ENCODE results near the gene DDX5. TPM values are rescaled to one million over a fixed set of nuclear protein-coding genes. Genes with fewer than 3 reads are reported as not detected.
A peak's percentile ranks its signal among the peaks of the same experiment; 100 is the strongest.

The DDX5 gene
- polyA plus RNA-seq, 2 of the 4 experiments (the other 2 are of a cell fraction): 841 to 1,011 TPM

DNA sequence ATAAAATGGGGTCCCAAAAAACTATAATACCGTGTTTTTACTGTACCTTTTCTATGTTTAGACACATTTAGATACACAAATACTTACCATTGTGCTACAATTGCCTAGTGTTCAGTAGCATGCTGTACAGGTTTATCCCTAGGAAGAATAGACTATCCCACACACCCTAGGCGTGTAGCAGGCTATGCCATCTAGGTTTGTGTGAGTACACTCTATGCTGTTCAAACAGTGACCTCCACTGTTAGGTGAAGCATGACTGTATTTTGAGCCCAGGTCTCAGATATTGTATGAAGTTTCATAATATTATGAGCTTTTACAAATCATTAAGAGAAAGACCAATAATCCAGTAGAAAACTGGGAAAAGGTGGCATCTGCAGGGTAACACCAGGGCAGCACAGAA, 33.5 kb downstream of the DDX5 start:
- no peak overlapping the region for H3K27ac ChIP-seq
- H3K9me3 ChIP-seq: no peaks in the 10 kb centered on the region
- FAIRE-seq: no peak
- ATAC-seq: peak in 1 of 2 experiments; percentile 62; a peak in 3 of 6 replicates
- no peak overlapping the region for H3K4me2 ChIP-seq
- 90% methylated on average over 2 of the region's 2 CpGs for WGBS (ENCODE audit: missing lambda C conversion rate)
- POLR2A ChIA-PET: no interaction called here
- CTCF ChIA-PET: interaction anchor here (0.5 kb wide), 1 partner anchor 173 kb away, joined by 3 read pairs; no protein-coding TSS in a partner anchor
- DNase-seq (ENCODE audit: low read depth in 1 of 2, low spot score in 1 of 2): no peak
- H3K4me1 ChIP-seq: no peaks in the 10 kb centered on the region
- TF ChIP-seq, protein P1, sequence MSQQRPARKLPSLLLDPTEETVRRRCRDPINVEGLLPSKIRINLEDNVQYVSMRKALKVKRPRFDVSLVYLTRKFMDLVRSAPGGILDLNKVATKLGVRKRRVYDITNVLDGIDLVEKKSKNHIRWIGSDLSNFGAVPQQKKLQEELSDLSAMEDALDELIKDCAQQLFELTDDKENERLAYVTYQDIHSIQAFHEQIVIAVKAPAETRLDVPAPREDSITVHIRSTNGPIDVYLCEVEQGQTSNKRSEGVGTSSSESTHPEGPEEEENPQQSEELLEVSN (IDR thresholded peaks at IDR 0.05; ENCODE audit: borderline replicate concordance, low read depth): no peak
- TF ChIP-seq SMC3 (IDR thresholded peaks at IDR 0.05): no peak
- TF ChIP-seq GATA3 (IDR thresholded peaks at IDR 0.05; ENCODE audit: borderline replicate concordance): no peak
- no peak for TF ChIP-seq MYC (IDR thresholded peaks at IDR 0.05; ENCODE audit: borderline replicate concordance, low read length)
- no peak for TF ChIP-seq MAZ (IDR thresholded peaks at IDR 0.05; ENCODE audit: borderline replicate concordance, low read depth, low read length)
- no peak for TF ChIP-seq NPAS2 (CRISPR knock-in tag; IDR thresholded peaks at IDR 0.05; ENCODE audit: borderline replicate concordance)
- TF ChIP-seq, protein P2, sequence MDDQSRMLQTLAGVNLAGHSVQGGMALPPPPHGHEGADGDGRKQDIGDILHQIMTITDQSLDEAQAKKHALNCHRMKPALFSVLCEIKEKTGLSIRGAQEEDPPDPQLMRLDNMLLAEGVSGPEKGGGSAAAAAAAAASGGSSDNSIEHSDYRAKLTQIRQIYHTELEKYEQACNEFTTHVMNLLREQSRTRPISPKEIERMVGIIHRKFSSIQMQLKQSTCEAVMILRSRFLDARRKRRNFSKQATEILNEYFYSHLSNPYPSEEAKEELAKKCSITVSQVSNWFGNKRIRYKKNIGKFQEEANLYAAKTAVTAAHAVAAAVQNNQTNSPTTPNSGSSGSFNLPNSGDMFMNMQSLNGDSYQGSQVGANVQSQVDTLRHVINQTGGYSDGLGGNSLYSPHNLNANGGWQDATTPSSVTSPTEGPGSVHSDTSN (IDR thresholded peaks at IDR 0.05): no peak
- no peak for TF ChIP-seq KDM5A (IDR thresholded peaks at IDR 0.05)
- no peak overlapping the region for H3K4me3 ChIP-seq

DNA sequence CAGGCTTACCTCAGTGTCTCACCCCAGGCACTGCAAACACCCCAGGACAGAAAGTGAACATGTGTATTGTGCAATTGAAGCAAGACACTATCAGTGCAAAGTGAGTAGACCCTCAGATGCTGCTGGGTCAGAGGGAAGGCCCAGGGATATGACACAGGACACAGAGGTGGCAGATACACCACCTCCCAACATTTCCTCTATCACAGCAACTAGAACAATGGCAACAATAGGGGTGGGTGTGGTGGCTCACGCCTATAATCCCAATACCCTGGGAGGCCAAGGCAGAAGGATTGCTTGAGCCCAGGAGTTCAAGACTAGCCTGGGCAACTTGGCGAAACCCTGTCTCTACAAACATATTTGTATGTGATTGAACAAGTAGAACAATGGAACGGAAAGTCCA, 34.6 kb downstream of the DDX5 start:
- FAIRE-seq (no peak), DNase-seq (ENCODE audit: low read depth in 1 of 2, low spot score in 1 of 2) (no peak), ATAC-seq (no peak)
- Histone ChIP-seq H3K4me1 (no peaks in the 10 kb centered on the region), H3K27ac (no peak overlapping the region), H3K9me3 (no peaks in the 10 kb centered on the region), H3K4me2 (no peak overlapping the region), H3K4me3 (no peak overlapping the region)
- CTCF ChIA-PET: no interaction called here
- POLR2A ChIA-PET: no interaction called here
- TF ChIP-seq SREBF2 (IDR thresholded peaks at IDR 0.05): no peak
- no peak for TF ChIP-seq HEYL (CRISPR knock-in tag; IDR thresholded peaks at IDR 0.05)
- TF ChIP-seq GATA3 (IDR thresholded peaks at IDR 0.05; ENCODE audit: borderline replicate concordance): no peak
- TF ChIP-seq RCOR1 (IDR thresholded peaks at IDR 0.05; ENCODE audit: low read depth, low read length): no peak
- TF ChIP-seq, protein P3, sequence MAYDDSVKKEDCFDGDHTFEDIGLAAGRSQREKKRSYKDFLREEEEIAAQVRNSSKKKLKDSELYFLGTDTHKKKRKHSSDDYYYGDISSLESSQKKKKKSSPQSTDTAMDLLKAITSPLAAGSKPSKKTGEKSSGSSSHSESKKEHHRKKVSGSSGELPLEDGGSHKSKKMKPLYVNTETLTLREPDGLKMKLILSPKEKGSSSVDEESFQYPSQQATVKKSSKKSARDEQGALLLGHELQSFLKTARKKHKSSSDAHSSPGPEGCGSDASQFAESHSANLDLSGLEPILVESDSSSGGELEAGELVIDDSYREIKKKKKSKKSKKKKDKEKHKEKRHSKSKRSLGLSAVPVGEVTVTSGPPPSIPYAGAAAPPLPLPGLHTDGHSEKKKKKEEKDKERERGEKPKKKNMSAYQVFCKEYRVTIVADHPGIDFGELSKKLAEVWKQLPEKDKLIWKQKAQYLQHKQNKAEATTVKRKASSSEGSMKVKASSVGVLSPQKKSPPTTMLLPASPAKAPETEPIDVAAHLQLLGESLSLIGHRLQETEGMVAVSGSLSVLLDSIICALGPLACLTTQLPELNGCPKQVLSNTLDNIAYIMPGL (CRISPR knock-in tag; IDR thresholded peaks at IDR 0.05; ENCODE audit: borderline replicate concordance): no peak
- TF ChIP-seq CHD4 (IDR thresholded peaks at IDR 0.05; ENCODE audit: borderline replicate concordance): no peak
- TF ChIP-seq, protein P1 (IDR thresholded peaks at IDR 0.05; ENCODE audit: borderline replicate concordance, low read depth): no peak
- TF ChIP-seq HOXB13 (CRISPR knock-in tag; IDR thresholded peaks at IDR 0.05; ENCODE audit: low read depth): no peak
- TF ChIP-seq, protein P4, sequence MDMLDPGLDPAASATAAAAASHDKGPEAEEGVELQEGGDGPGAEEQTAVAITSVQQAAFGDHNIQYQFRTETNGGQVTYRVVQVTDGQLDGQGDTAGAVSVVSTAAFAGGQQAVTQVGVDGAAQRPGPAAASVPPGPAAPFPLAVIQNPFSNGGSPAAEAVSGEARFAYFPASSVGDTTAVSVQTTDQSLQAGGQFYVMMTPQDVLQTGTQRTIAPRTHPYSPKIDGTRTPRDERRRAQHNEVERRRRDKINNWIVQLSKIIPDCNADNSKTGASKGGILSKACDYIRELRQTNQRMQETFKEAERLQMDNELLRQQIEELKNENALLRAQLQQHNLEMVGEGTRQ (IDR thresholded peaks at IDR 0.05): no peak
- TF ChIP-seq CEBPB (IDR thresholded peaks at IDR 0.05): no peak
- TF ChIP-seq, protein P5, sequence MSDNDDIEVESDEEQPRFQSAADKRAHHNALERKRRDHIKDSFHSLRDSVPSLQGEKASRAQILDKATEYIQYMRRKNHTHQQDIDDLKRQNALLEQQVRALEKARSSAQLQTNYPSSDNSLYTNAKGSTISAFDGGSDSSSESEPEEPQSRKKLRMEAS (IDR thresholded peaks at IDR 0.05): no peak
- TF ChIP-seq EP300 (IDR thresholded peaks at IDR 0.05): no peak
- WGBS (ENCODE audit: missing lambda C conversion rate): 93% methylated on average over 3 of the region's 3 CpGs

DNA sequence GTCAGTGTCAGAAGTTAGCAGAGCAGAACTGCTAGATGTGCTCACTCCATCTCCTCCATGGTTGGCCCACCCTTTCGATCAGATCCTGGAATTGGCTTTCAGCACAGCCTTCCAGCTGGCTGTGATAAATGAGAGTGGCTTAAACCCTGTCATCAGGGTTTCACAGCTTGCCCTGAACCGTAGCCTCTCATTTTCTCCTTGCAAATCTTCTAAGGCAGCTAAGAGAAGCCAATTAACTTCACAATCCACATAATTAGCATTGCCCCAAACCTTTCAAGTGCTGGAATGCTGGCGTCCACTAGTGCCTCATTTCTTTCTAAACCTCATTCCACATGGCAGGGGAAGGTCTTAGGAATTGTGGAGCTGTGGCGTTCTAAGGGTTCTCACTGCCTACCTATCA, 35.5 kb downstream of the DDX5 start:
- WGBS (ENCODE audit: missing lambda C conversion rate): 87% methylated on average over 4 of the region's 4 CpGs
- no peaks in the 10 kb centered on the region for H3K4me1 ChIP-seq
- ChIA-PET POLR2A (no interaction called here), CTCF (interaction anchor here (0.9 to 8.4 kb wide), 3 partner anchors 14 to 51 kb away, joined by 3 to 48 read pairs (median 9); no protein-coding TSS in a partner anchor)
- no peak for DNase-seq (ENCODE audit: low read depth in 1 of 2, low spot score in 1 of 2)
- FAIRE-seq: no peak
- ATAC-seq: no peak
- H3K9me3 ChIP-seq: no peaks in the 10 kb centered on the region
- no peak overlapping the region for H3K4me2 ChIP-seq
- H3K27ac ChIP-seq: no peak overlapping the region
- H3K4me3 ChIP-seq: no peak overlapping the region
- no peak for TF ChIP-seq RNF2 (IDR thresholded peaks at IDR 0.05; ENCODE audit: borderline replicate concordance, low read depth)
- TF ChIP-seq, protein P6, sequence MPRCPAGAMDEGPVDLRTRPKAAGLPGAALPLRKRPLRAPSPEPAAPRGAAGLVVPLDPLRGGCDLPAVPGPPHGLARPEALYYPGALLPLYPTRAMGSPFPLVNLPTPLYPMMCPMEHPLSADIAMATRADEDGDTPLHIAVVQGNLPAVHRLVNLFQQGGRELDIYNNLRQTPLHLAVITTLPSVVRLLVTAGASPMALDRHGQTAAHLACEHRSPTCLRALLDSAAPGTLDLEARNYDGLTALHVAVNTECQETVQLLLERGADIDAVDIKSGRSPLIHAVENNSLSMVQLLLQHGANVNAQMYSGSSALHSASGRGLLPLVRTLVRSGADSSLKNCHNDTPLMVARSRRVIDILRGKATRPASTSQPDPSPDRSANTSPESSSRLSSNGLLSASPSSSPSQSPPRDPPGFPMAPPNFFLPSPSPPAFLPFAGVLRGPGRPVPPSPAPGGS (IDR thresholded peaks at IDR 0.05): no peak
- TF ChIP-seq RCOR1 (IDR thresholded peaks at IDR 0.05; ENCODE audit: low read depth, low read length): no peak
- TF ChIP-seq, protein P7, sequence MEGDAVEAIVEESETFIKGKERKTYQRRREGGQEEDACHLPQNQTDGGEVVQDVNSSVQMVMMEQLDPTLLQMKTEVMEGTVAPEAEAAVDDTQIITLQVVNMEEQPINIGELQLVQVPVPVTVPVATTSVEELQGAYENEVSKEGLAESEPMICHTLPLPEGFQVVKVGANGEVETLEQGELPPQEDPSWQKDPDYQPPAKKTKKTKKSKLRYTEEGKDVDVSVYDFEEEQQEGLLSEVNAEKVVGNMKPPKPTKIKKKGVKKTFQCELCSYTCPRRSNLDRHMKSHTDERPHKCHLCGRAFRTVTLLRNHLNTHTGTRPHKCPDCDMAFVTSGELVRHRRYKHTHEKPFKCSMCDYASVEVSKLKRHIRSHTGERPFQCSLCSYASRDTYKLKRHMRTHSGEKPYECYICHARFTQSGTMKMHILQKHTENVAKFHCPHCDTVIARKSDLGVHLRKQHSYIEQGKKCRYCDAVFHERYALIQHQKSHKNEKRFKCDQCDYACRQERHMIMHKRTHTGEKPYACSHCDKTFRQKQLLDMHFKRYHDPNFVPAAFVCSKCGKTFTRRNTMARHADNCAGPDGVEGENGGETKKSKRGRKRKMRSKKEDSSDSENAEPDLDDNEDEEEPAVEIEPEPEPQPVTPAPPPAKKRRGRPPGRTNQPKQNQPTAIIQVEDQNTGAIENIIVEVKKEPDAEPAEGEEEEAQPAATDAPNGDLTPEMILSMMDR (IDR thresholded peaks at IDR 0.05): no peak
- no peak for TF ChIP-seq CHD2 (IDR thresholded peaks at IDR 0.05; ENCODE audit: low read length, partially characterized antibody)
- no peak for TF ChIP-seq ZNF302 (CRISPR knock-in tag; IDR thresholded peaks at IDR 0.05)
- TF ChIP-seq, protein P2 (IDR thresholded peaks at IDR 0.05): no peak
- no peak for TF ChIP-seq HDAC2 (IDR thresholded peaks at IDR 0.05)

Measured in A549 (cell line).